ENCODE results near the gene FGF14. TPM values are rescaled to one million over a fixed set of nuclear protein-coding genes. Genes with fewer than 3 reads are reported as not detected.
"Not testable (repeated sequence)": the region's sequence is repeated elsewhere in the genome, so short reads cannot be mapped to it uniquely, and the experiment has no call there.

The FGF14 gene
- total RNA-seq, 2 donors from 2014 or later, result under 0.01 to 0.28 TPM

DNA sequence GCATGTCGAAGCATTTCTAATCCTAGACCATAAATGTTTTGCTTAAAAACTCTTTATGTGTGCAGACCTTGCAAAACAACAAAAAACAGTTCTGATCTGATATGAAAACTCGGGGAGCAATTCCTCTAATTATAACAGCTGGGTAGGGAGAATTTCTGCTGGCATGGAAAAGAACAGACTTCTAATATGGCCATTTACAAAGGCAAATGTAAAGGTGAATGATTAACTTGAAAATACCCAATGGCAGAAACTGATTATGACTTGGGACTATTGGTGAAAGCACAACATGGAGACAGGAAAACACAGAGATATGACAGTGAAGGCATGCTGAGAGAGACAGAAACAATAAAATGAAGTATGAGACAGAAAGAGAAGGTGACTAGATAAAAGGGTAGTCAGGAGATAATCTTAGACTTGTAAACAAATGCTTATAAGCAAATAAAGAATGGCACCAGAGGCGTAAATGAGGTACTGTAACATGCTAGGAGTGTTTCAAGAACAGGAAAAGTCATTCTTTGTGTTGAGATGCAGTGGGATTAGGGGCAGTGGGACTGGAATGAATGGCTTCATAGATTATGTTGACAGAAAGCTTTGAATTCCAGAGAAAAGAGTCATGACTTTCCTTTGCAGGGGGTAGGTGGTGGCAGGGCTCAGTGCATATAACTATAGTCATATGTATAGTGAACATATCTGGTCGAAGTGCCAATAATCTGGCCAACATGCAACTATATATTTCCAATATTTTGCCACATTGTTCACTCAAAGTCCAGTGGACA is 556.4 kb downstream of the FGF14 start:
- TF ChIP-seq POLR2AphosphoS5 (IDR thresholded peaks at IDR 0.05), result no peak
- no peak for DNase-seq (ENCODE audit: low spot score)
- H3K27me3 ChIP-seq (replicated peaks; ENCODE audit: insufficient read depth), result no peaks in the 10 kb centered on the region
- H3K4me3 ChIP-seq, result no peak overlapping the region
- H3K4me1 ChIP-seq (replicated peaks), result no peaks in the 10 kb centered on the region
- 67% methylated on average over 4 of the region's 4 CpGs for WGBS
- no peak overlapping the region for H3K27ac ChIP-seq
- no peaks in the 10 kb centered on the region for H3K9me3 ChIP-seq
- no peaks in the 10 kb centered on the region for H3K36me3 ChIP-seq
- intact Hi-C loops (cut with DNase I), result no loop called here

DNA sequence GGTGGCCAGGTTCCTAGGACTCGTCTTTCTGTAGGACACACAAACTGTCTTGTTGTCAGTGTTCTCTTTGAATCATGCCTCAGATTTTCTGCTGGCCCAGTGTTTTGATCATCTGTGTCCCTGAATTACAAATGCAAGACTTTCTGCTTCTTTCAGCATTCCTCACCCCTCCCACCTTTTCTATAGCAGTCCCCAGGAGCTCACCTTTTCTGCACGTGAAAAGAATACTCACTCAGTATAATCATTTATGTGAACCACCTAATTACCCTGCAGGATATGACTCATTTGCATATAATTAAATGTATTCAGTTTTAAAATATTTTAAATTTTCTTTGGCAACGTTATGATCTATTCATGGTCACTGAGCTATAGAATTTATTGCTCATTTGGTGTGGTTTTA is 560.1 kb downstream of the FGF14 start:
- intact Hi-C loops (cut with DNase I), result no loop called here
- WGBS, result 29% methylated on average over 3 of the region's 3 CpGs
- H3K27me3 ChIP-seq (replicated peaks; ENCODE audit: insufficient read depth), result no peaks in the 10 kb centered on the region

DNA sequence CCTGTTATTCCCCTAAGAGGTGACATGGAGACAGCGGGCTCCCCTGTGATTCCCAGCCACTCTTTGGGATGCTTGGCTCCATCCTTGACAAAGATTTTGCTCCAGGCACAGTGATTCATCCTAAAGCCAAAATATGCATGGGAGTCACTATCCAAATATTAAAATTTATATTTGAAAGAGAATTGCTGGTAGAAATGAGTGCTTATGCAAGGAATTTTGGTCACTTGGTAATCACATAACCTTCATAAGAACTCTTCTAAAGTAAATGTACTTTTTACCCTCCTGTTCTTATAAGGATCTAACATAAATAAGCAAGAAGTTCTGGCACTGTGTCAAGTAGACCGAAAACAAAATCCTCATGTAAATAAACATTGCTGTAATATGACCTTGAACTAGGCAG is 563.5 kb downstream of the FGF14 start:
- Histone ChIP-seq H3K9me3 (no peaks in the 10 kb centered on the region), H3K36me3 (no peaks in the 10 kb centered on the region), H3K27ac (no peak overlapping the region), H3K27me3 (replicated peaks; ENCODE audit: insufficient read depth) (no peaks in the 10 kb centered on the region), H3K4me3 (no peak overlapping the region), H3K4me1 (replicated peaks) (no peaks in the 10 kb centered on the region)
- intact Hi-C loops (cut with DNase I), result no loop called here
- DNase-seq (ENCODE audit: low spot score), result no peak
- 52% methylated on average over 2 of the region's 2 CpGs for WGBS
- TF ChIP-seq POLR2AphosphoS5 (IDR thresholded peaks at IDR 0.05) (no peak), CTCF (IDR thresholded peaks at IDR 0.05) (no peak), POLR2A (IDR thresholded peaks at IDR 0.05) (no peak)

More for the DNA sequence above, 560.1 kb downstream of the FGF14 start:
- Histone ChIP-seq H3K36me3 (no peaks in the 10 kb centered on the region), H3K9me3 (no peaks in the 10 kb centered on the region), H3K4me1 (replicated peaks) (no peaks in the 10 kb centered on the region), H3K27ac (no peak overlapping the region), H3K4me3 (no peak overlapping the region)
- DNase-seq (ENCODE audit: low spot score), result no peak
- no peak for TF ChIP-seq CTCF (IDR thresholded peaks at IDR 0.05)
- TF ChIP-seq POLR2AphosphoS5 (IDR thresholded peaks at IDR 0.05), result no peak
- no peak for TF ChIP-seq POLR2A (IDR thresholded peaks at IDR 0.05)

GRCh38 chr13:101837778-101838177 is 564.1 kb downstream of the FGF14 start:
- 90% methylated on average over 4 of the region's 4 CpGs for WGBS

DNA sequence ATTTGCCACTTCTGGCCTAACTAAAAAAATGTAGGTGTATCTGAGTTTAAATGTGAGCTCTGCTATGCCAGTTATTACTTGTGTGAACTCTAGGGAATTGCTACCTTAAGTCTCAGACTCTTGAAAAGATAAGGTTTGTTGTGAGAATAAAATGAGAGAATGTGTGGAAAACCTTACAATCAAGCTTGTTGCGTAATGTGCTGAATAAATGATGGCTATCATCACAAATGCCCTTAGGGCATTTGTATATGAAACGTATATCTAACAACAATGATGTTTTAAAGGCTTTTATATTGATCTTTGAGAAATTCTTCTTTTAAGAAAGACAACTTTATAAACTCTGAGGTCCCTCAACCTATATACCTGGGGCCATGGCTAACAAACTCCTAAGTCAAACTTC is 564.6 kb downstream of the FGF14 start:
- H3K27ac ChIP-seq, result no peak overlapping the region
- intact Hi-C loops (cut with DNase I), result no loop called here
- H3K27me3 ChIP-seq (replicated peaks; ENCODE audit: insufficient read depth), result no peaks in the 10 kb centered on the region
- no peaks in the 10 kb centered on the region for H3K4me1 ChIP-seq (replicated peaks)
- H3K9me3 ChIP-seq, result no peaks in the 10 kb centered on the region
- 66% methylated on average over 2 of the region's 2 CpGs for WGBS
- DNase-seq (ENCODE audit: low spot score), result no peak
- TF ChIP-seq POLR2A (IDR thresholded peaks at IDR 0.05), result no peak
- TF ChIP-seq CTCF (IDR thresholded peaks at IDR 0.05), result no peak
- TF ChIP-seq POLR2AphosphoS5 (IDR thresholded peaks at IDR 0.05), result no peak
- H3K4me3 ChIP-seq, result no peak overlapping the region
- H3K36me3 ChIP-seq, result no peaks in the 10 kb centered on the region

More at GRCh38 chr13:101837778-101838177, 564.1 kb downstream of the FGF14 start:
- H3K27me3 ChIP-seq (replicated peaks; ENCODE audit: insufficient read depth); DNase-seq (ENCODE audit: low spot score); H3K36me3 ChIP-seq; H3K4me3 ChIP-seq; H3K27ac ChIP-seq; intact Hi-C loops (cut with DNase I); H3K9me3 ChIP-seq; H3K4me1 ChIP-seq (replicated peaks): not testable (repeated sequence)

DNA sequence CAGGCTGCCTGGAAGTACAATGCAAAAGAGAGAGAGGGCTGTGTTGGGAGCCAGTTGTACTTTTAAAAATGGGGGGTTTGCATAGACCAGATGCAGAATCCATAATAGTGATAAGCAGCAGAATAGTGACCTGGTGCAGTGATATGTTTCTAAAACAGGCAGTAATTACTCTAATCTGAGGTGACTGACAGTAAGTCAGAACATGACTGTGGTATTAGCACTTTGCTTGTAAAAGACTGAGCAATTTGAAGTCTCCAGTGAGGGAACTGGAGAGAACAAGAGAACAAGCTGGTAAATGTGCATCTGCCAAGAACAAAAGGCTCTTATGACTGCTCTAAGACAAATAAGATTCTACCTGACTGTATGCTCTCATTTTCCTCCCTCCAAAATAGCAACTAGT is 565.9 kb downstream of the FGF14 start:
- DNase-seq (ENCODE audit: low spot score), result no peak
- TF ChIP-seq CTCF (IDR thresholded peaks at IDR 0.05) (no peak), POLR2A (IDR thresholded peaks at IDR 0.05) (no peak), POLR2AphosphoS5 (IDR thresholded peaks at IDR 0.05) (no peak)
- intact Hi-C loops (cut with DNase I), result no loop called here
- Histone ChIP-seq H3K9me3 (no peaks in the 10 kb centered on the region), H3K4me1 (replicated peaks) (no peaks in the 10 kb centered on the region), H3K36me3 (no peaks in the 10 kb centered on the region), H3K27me3 (replicated peaks; ENCODE audit: insufficient read depth) (no peaks in the 10 kb centered on the region), H3K4me3 (no peak overlapping the region), H3K27ac (no peak overlapping the region)
